Measurements from ENCODE around the gene RELN.
A peak's percentile ranks its signal among the peaks of the same experiment; 100 is the strongest.

DNA sequence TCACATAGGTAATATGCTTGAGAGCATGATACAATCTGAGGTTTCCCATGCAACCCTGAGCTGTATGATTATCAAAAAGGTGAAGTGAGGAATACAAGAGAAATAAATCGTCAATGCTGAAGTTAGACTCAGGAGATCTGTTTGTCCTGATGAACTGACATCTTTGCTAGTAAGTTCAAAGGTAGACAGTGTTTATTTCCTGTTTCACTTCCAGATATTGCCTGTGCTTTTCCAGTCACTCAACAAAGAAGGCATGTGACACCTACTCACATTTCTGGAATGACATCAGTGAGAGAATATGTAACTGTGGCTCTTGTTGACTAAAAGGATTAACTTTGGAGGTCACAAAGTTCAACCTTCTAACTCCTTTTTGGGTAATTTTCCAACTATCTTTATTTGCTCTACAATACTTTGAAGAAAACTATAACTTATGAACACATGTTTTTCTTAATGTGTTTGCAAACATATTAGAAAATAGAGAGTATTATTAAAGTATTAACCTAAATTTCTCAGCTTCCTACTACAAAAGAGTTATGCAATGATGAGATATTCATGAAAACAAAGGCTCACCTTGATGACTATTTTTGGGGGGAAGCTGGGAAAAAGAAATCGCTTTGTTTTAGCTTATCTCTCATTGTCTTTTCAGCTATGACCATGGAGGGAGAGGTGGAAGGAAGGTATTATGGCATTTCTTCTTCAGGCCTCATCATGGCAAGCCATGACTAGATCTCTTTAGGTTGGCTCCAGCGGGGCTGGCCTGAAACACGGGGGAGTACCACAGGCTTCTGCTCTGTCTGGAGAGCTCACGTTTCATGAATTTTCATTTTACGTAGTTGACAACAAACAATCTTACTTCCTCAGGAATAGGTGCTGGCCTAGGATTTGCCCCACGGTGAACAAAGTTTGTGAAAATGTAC, 328.7 kb downstream of the RELN start:
- no peak for TF ChIP-seq CEBPB (IDR thresholded peaks at IDR 0.05; ENCODE audit: low read depth)
- TF ChIP-seq, protein P1, sequence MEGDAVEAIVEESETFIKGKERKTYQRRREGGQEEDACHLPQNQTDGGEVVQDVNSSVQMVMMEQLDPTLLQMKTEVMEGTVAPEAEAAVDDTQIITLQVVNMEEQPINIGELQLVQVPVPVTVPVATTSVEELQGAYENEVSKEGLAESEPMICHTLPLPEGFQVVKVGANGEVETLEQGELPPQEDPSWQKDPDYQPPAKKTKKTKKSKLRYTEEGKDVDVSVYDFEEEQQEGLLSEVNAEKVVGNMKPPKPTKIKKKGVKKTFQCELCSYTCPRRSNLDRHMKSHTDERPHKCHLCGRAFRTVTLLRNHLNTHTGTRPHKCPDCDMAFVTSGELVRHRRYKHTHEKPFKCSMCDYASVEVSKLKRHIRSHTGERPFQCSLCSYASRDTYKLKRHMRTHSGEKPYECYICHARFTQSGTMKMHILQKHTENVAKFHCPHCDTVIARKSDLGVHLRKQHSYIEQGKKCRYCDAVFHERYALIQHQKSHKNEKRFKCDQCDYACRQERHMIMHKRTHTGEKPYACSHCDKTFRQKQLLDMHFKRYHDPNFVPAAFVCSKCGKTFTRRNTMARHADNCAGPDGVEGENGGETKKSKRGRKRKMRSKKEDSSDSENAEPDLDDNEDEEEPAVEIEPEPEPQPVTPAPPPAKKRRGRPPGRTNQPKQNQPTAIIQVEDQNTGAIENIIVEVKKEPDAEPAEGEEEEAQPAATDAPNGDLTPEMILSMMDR (IDR thresholded peaks at IDR 0.05 in 2 of 3, conservative IDR thresholded peaks at IDR 0.05 in 1 of 3; ENCODE audit: borderline replicate concordance in 1 of 3, insufficient read depth in 1 of 3, low read depth in 2 of 3, low read length in 2 of 3): no peak
- no peak for TF ChIP-seq EZH2 (IDR thresholded peaks at IDR 0.05)
- no peak for TF ChIP-seq POLR2A (IDR thresholded peaks at IDR 0.05; ENCODE audit: borderline replicate concordance, extremely low read depth, insufficient read depth, insufficient read length)
- TF ChIP-seq, protein P2, sequence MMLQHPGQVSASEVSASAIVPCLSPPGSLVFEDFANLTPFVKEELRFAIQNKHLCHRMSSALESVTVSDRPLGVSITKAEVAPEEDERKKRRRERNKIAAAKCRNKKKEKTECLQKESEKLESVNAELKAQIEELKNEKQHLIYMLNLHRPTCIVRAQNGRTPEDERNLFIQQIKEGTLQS (IDR thresholded peaks at IDR 0.05): no peak
- TF ChIP-seq ZNF274 (IDR thresholded peaks at IDR 0.05; ENCODE audit: low read depth, low read length): no peak
- no peak for TF ChIP-seq POLR2AphosphoS5 (IDR thresholded peaks at IDR 0.05; ENCODE audit: low read depth, low read length)
- TF ChIP-seq, protein P3, sequence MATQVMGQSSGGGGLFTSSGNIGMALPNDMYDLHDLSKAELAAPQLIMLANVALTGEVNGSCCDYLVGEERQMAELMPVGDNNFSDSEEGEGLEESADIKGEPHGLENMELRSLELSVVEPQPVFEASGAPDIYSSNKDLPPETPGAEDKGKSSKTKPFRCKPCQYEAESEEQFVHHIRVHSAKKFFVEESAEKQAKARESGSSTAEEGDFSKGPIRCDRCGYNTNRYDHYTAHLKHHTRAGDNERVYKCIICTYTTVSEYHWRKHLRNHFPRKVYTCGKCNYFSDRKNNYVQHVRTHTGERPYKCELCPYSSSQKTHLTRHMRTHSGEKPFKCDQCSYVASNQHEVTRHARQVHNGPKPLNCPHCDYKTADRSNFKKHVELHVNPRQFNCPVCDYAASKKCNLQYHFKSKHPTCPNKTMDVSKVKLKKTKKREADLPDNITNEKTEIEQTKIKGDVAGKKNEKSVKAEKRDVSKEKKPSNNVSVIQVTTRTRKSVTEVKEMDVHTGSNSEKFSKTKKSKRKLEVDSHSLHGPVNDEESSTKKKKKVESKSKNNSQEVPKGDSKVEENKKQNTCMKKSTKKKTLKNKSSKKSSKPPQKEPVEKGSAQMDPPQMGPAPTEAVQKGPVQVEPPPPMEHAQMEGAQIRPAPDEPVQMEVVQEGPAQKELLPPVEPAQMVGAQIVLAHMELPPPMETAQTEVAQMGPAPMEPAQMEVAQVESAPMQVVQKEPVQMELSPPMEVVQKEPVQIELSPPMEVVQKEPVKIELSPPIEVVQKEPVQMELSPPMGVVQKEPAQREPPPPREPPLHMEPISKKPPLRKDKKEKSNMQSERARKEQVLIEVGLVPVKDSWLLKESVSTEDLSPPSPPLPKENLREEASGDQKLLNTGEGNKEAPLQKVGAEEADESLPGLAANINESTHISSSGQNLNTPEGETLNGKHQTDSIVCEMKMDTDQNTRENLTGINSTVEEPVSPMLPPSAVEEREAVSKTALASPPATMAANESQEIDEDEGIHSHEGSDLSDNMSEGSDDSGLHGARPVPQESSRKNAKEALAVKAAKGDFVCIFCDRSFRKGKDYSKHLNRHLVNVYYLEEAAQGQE (IDR thresholded peaks at IDR 0.05; ENCODE audit: low read depth): no peak
- no peak for TF ChIP-seq RAD21 (IDR thresholded peaks at IDR 0.05; ENCODE audit: low read depth)
- 0 out of 2 replicates have a peak, but pooled peaks have one; percentile 17 for TF ChIP-seq SP1 (IDR thresholded peaks at IDR 0.05; ENCODE audit: low read depth)
- TF ChIP-seq, protein P4, sequence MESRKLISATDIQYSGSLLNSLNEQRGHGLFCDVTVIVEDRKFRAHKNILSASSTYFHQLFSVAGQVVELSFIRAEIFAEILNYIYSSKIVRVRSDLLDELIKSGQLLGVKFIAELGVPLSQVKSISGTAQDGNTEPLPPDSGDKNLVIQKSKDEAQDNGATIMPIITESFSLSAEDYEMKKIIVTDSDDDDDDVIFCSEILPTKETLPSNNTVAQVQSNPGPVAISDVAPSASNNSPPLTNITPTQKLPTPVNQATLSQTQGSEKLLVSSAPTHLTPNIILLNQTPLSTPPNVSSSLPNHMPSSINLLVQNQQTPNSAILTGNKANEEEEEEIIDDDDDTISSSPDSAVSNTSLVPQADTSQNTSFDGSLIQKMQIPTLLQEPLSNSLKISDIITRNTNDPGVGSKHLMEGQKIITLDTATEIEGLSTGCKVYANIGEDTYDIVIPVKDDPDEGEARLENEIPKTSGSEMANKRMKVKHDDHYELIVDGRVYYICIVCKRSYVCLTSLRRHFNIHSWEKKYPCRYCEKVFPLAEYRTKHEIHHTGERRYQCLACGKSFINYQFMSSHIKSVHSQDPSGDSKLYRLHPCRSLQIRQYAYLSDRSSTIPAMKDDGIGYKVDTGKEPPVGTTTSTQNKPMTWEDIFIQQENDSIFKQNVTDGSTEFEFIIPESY (IDR thresholded peaks at IDR 0.05; ENCODE audit: extremely low read depth, insufficient replicate concordance, low read length): no peak
- TF ChIP-seq CBX3 (IDR thresholded peaks at IDR 0.05; ENCODE audit: low read depth): no peak

Data from HCT116 (cell line).